Measurements from ENCODE around the gene CNTN6. TPM values are rescaled to one million over a fixed set of nuclear protein-coding genes. Genes with fewer than 3 reads are reported as not detected.
A peak's percentile ranks its signal among the peaks of the same experiment; 100 is the strongest.

CNTN6 gene
- total and polyA plus RNA-seq, 2 experiments from 2014 or later, result 0.21 TPM; not detected in 1

GRCh38 chr3:1400571-1400970 is 307.7 kb downstream of the CNTN6 start:
- H3K36me3 ChIP-seq, result no peaks in the 10 kb centered on the region
- no peak overlapping the region for H3K4me3 ChIP-seq
- no peaks in the 10 kb centered on the region for H3K27me3 ChIP-seq
- H3K9me3 ChIP-seq (ENCODE audit: low read depth), result no peaks in the 10 kb centered on the region
- TF ChIP-seq CTCF (IDR thresholded peaks at IDR 0.05; ENCODE audit: low read depth, low read length), result no peak
- peaks cover 3% of the 10 kb centered on the region for H3K4me1 ChIP-seq (ENCODE audit: low read depth)
- H3K27ac ChIP-seq, result no peak overlapping the region
- DNase-seq (ENCODE audit: low read depth in 1 of 2, low spot score in 1 of 2), result no peak

- Histone ChIP-seq H3K4me1 (ENCODE audit: low read depth) (peaks cover 3% of the 10 kb centered on the region), H3K27ac (peak overlapping the region; percentile 35), H3K36me3 (no peaks in the 10 kb centered on the region), H3K27me3 (no peaks in the 10 kb centered on the region), H3K9me3 (ENCODE audit: low read depth) (no peaks in the 10 kb centered on the region), H3K4me3 (no peak overlapping the region)
- no peak for TF ChIP-seq CTCF (IDR thresholded peaks at IDR 0.05; ENCODE audit: low read depth, low read length)
- DNase-seq (ENCODE audit: low read depth in 1 of 2, low spot score in 1 of 2), result peak in 1 of 2 donors; percentile 45
Observed at GRCh38 chr3:1404270-1404962, 311.6 kb downstream of the CNTN6 start.

- no peak for TF ChIP-seq CTCF (IDR thresholded peaks at IDR 0.05; ENCODE audit: low read depth, low read length)
- H3K9me3 ChIP-seq (ENCODE audit: low read depth), result no peaks in the 10 kb centered on the region
- no peak overlapping the region for H3K27ac ChIP-seq
- peaks cover 3% of the 10 kb centered on the region for H3K4me1 ChIP-seq (ENCODE audit: low read depth)
- H3K27me3 ChIP-seq, result no peaks in the 10 kb centered on the region
- no peak overlapping the region for H3K4me3 ChIP-seq
- H3K36me3 ChIP-seq, result no peaks in the 10 kb centered on the region
- DNase-seq (ENCODE audit: low read depth in 1 of 2, low spot score in 1 of 2), result no peak
Observed at GRCh38 chr3:1406250-1406649, 313.4 kb downstream of the CNTN6 start.

GRCh38 chr3:1421577-1421976 is 328.8 kb downstream of the CNTN6 start:
- H3K4me1 ChIP-seq (ENCODE audit: low read depth), result no peaks in the 10 kb centered on the region
- DNase-seq (ENCODE audit: low read depth in 1 of 2, low spot score in 1 of 2), result no peak
- no peak overlapping the region for H3K27ac ChIP-seq
- no peaks in the 10 kb centered on the region for H3K9me3 ChIP-seq (ENCODE audit: low read depth)
- no peaks in the 10 kb centered on the region for H3K27me3 ChIP-seq
- H3K36me3 ChIP-seq, result no peaks in the 10 kb centered on the region
- TF ChIP-seq CTCF (IDR thresholded peaks at IDR 0.05; ENCODE audit: low read depth, low read length), result no peak
- no peak overlapping the region for H3K4me3 ChIP-seq

- H3K4me1 ChIP-seq (ENCODE audit: low read depth), result no peaks in the 10 kb centered on the region
- no peak overlapping the region for H3K4me3 ChIP-seq
- no peak for DNase-seq (ENCODE audit: low read depth in 1 of 2, low spot score in 1 of 2)
- H3K36me3 ChIP-seq, result no peaks in the 10 kb centered on the region
- H3K9me3 ChIP-seq (ENCODE audit: low read depth), result peaks cover 2% of the 10 kb centered on the region
- H3K27me3 ChIP-seq, result no peaks in the 10 kb centered on the region
- H3K27ac ChIP-seq, result no peak overlapping the region
- TF ChIP-seq CTCF (IDR thresholded peaks at IDR 0.05; ENCODE audit: low read depth, low read length), result no peak
Observed at GRCh38 chr3:1423566-1424089, 330.8 kb downstream of the CNTN6 start.
